Heart left ventricle (tissue), 13 donors: ENCODE measurements around the gene LEFTY2.

Experiments used
- CTCF ChIP-seq, 12 donors: fragments of 200-600 bp; sonication (generic) in 4 of 12; IDR thresholded peaks; one replicate each; pipeline versions ENCODE4 v1.5.0 to v1.8.0; 2018 to 2022; ENCODE audit warnings: antibody characterized with exemption in 12 of 12, mild to moderate bottlenecking in 5 of 12
- POLR2A ChIP-seq, 2 donors: fragments of 450-650 bp; IDR thresholded peaks; one replicate each; pipeline ENCODE4 v1.6.1; 2017; ENCODE audit warnings: antibody characterized with exemption in 2 of 2, mild to moderate bottlenecking in 2 of 2, moderate library complexity in 2 of 2
- donor health status: ischemic (EF 13 %, LVEDD 7.1; RV severe dilation, severe dysfunction).
- donor health status: DM: no; HTN: yes; CAD: no.
- donor health status: DM: no; HTN: no; CAD: no.
- donor health status: ischemic (EF 25% LVEDD 6.9; RV normal size, moderate dysfunction).
- donor health status: ischemic (EF 25% LVEDD 5.7; RV mildly dilated, moderate dysfunction).
- donor health status: ischemic (EF 35%, LVEDD 5.7; RV mildly dilated, moderate dysfunction).
- donor health status: nonischemic (EF 11% LVEDD 7.7; RV severe dilation, severe dysfunction).
- donor health status: DM: yes; HTN: yes; CAD: no.
- donor health status: PGD.
- donor health status: ischemic (EF 29% LVEDD 5.4; RV normal size, mild dysfunction).
- donor health status: nonischemic (EF 23%, LVEDD 6.1; RV moderate dilation, normal function).

GRCh38 chr1:225921734-225922709, 19.0 kb downstream of the LEFTY2 start:
- TF ChIP-seq POLR2A (IDR thresholded peaks at IDR 0.05) (no peak), CTCF (IDR thresholded peaks at IDR 0.05) (no peak)
